ENCODE data around the gene POLD2.

POLD2 gene

DNA sequence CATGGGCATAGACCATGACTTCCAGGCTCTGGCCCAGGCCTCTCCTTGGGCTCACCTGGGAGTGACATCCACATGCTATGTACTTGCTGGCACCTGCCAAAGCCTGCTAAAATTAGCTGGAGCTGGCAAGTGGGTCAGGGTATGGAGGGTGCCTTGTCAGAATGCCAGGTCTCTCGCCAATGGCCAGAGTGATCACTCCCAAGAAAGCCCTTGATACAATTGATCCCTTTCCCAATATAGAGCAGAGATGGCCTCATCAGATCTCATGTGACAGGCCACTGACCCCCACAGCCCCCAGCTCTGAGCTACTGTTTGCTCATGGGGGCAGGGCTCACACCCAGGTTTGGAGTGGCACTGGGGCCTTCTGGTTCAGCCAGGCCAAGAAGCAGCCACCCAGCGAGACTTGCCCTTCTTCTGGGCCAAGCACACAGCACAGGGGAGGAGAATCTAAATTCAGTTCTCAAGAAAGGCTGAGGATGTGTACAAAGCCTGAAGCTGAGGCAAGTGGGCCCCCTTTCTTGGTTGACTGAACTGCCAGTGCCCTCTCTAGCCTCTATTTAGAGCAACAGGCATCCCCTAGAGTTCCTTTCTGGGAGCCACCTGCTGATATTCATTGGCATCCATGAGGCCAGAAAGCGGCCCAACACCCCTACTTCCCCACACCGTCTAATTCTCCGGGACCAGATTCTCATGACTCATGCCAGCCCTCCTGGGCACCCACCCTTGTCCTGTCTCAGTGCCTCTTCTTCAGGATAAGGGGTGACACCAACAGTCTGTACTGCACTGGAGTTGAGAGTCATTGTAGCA, 36.7 kb upstream of the POLD2 start:
- Histone ChIP-seq H3K36me3 (ENCODE audit: control insufficient read depth in 5 of 5, insufficient read depth in 5 of 5, low read length in 5 of 5) (no peaks in the 10 kb centered on the region), H3K9me3 (ENCODE audit: control insufficient read depth in 5 of 5, low read length in 5 of 5) (no peaks in the 10 kb centered on the region), H3K27ac (ENCODE audit: low read depth, low read length) (no peak overlapping the region), H3K4me3 (ENCODE audit: low read depth in 1 of 5, low read length in 5 of 5) (no peak overlapping the region), H3K4me1 (ENCODE audit: control insufficient read depth in 5 of 5, insufficient read depth in 5 of 5, low read length in 5 of 5) (peaks cover 0 to 23% (median 12%) of the 10 kb centered on the region in 5 donors), H3K27me3 (ENCODE audit: control insufficient read depth in 5 of 5, insufficient read depth in 4 of 5, low read length in 5 of 5) (no peaks in the 10 kb centered on the region), H3K9ac (ENCODE audit: low read length in 5 of 5) (no peak overlapping the region)

DNA sequence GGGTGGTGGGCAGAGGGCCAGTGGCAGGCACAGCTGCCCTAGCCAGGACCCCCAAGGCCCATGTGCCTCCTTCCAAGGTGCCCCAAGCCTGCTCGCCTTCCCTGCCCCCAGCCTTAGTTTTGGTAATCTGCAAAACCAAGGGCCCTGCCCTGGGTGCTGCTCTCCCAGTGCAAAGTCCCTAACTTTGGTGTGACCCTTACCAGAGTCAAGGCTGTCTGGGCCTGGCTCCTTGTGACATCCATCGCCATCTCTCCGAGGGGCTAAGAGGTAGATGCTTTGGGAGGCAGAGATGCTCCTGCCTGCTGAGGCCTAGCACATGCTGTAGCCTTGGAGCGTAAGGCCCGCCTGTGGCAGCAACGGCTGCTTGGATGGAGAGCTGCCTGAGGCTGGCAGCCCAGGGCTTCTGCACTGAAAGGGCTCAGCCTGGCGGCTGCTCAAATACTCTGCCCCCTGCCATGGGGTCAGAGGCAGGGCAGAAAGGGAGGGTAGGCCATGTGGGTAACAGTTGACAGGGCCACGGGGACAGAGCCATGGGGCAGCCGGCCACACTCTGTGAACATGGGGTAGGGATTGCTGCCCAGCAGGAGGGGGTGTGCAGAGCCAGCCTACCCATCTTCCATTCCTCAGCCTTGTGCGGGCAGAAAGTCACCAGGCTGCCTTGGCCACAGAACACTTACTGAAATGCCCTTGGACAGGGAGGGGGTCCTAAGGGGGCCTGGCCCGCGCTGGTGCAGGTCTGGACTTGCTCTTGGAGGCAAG, 35.7 kb upstream of the POLD2 start:
- peaks cover 0 to 23% (median 12%) of the 10 kb centered on the region in 5 donors for H3K4me1 ChIP-seq (ENCODE audit: control insufficient read depth in 5 of 5, insufficient read depth in 5 of 5, low read length in 5 of 5)
- H3K9me3 ChIP-seq (ENCODE audit: control insufficient read depth in 5 of 5, low read length in 5 of 5), result no peaks in the 10 kb centered on the region
- no peak overlapping the region for H3K27ac ChIP-seq (ENCODE audit: low read depth, low read length)
- H3K27me3 ChIP-seq (ENCODE audit: control insufficient read depth in 5 of 5, insufficient read depth in 4 of 5, low read length in 5 of 5), result no peaks in the 10 kb centered on the region
- H3K36me3 ChIP-seq (ENCODE audit: control insufficient read depth in 5 of 5, insufficient read depth in 5 of 5, low read length in 5 of 5), result no peaks in the 10 kb centered on the region
- H3K4me3 ChIP-seq (ENCODE audit: low read depth in 1 of 5, low read length in 5 of 5), result no peak overlapping the region
- no peak overlapping the region for H3K9ac ChIP-seq (ENCODE audit: low read length in 5 of 5)

DNA sequence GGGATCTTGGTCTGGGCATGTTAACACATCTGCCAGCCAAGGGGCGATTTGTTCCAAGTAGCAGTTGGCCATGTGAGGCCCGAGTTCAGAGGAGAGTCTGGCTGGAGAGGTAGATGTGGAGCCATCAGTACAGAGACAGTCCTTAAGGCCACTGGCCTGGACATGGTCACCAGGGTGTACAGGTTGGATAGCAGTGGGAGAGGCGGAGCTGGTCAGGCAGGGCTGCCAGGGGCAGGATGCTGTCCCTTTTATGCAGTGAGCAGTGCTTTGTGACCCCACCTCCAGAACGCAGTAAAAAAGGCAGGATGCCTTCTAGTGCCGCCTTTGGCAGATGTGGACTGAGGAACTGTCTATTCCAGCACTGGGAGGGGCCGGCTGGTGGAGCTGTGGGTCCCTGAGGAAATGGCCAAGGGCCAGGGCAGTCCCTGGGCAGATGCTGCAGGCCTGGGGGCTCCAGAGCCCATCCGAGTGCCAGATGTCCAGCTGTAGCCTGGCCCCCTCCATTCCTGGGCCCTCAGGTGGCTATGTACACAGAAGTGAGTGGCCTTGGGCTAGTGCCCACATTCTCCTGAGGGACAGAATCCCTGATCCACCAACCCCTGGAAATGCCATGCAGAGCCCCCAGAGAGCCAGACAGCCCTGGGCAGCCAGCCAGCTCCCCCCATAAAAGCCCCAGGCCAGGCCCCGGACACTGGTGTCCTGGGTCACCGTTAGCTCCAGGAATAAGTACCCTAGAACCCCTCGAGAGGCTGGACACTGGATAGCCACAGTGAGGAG, 34.9 kb upstream of the POLD2 start:
- peak overlapping the region in 1 of 5 donors; percentile 12 for H3K9ac ChIP-seq (ENCODE audit: low read length in 5 of 5)
- peaks cover 0 to 23% (median 12%) of the 10 kb centered on the region in 5 donors for H3K4me1 ChIP-seq (ENCODE audit: control insufficient read depth in 5 of 5, insufficient read depth in 5 of 5, low read length in 5 of 5)
- no peaks in the 10 kb centered on the region for H3K36me3 ChIP-seq (ENCODE audit: control insufficient read depth in 5 of 5, insufficient read depth in 5 of 5, low read length in 5 of 5)
- no peaks in the 10 kb centered on the region for H3K9me3 ChIP-seq (ENCODE audit: control insufficient read depth in 5 of 5, low read length in 5 of 5)
- no peak overlapping the region for H3K4me3 ChIP-seq (ENCODE audit: low read depth in 1 of 5, low read length in 5 of 5)
- no peaks in the 10 kb centered on the region for H3K27me3 ChIP-seq (ENCODE audit: control insufficient read depth in 5 of 5, insufficient read depth in 4 of 5, low read length in 5 of 5)
- no peak overlapping the region for H3K27ac ChIP-seq (ENCODE audit: low read depth, low read length)

DNA sequence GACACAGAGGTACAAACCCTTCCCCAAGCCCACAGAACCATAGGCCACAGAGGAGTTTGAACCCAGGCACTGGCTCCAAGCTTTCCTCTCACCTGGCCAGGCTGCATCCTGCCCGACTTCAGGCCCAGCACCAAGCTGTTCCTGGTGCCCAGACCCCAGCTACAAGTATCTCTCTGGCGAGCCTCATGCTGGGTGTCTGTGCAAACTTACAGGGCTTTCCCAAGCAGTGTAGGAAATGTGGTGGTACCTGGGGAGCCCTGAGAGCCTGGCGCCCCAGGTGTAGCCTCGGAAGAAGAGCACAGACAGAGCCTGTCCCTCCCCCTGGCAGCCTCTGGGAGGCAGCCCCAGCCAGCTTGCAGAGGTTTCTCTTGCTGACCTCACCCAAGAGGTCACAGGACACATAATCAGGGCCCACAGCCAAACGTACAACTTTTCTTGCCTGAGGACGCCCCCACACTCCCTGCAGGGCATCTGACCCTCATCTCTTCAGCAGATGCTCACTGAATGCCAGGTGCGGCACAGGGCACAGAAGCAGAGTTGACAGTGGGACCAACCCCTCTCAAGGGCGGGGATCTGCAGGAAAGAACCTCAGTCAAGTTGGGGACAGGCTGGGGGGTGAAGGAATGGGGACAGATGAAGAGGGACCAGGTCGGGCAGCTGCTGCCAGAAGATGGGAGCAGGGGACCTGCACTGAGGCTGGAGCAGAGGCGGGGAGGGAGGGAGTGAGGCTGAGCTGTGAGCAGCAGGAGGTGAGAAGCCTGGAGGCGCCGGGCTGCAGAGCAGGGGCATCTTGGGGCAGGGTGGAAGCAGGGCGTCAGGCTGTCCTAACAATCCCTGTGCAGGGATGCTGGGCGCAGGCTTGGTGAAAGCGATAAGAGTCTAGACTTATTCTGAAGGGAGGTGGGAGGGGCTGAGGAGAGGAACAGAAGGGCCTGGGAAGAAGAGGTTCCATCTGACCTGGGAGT, 34.0 kb upstream of the POLD2 start:
- H3K4me3 ChIP-seq (ENCODE audit: low read depth in 1 of 5, low read length in 5 of 5), result no peak overlapping the region
- peaks cover 0 to 16% (median 7%) of the 10 kb centered on the region in 5 donors for H3K4me1 ChIP-seq (ENCODE audit: control insufficient read depth in 5 of 5, insufficient read depth in 5 of 5, low read length in 5 of 5)
- H3K9ac ChIP-seq (ENCODE audit: low read length in 5 of 5), result no peak overlapping the region

DNA sequence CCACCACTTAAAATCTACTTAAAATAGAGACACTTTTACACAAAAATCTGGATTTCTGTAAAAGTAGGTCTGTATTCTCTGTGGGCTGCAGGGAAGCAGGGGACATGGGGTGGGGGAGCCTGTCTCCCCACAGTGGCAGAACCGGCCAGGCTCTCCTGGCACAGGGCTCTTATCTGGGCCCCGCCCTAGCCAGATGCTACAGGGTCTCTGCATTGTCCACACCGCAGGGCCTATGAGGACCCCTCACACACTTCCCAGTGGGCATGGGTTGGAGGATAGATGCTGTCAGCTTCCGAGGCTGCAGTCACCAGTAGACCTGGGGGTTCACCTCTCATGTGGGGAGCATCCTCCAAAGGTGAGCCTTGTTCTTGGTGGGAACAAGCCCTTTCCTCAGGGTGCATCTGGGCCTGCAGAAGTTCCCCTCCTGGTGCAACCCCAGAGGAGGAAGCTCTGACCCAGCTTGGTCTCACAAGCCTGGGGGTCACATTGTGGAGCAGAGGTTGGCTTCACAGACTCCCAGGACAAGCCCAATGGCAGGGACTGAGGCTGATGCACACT, 33.2 kb upstream of the POLD2 start:
- Histone ChIP-seq H3K9me3 (ENCODE audit: control insufficient read depth in 5 of 5, low read length in 5 of 5) (no peaks in the 10 kb centered on the region), H3K4me3 (ENCODE audit: low read depth in 1 of 5, low read length in 5 of 5) (no peak overlapping the region), H3K27ac (ENCODE audit: low read depth, low read length) (no peak overlapping the region), H3K27me3 (ENCODE audit: control insufficient read depth in 5 of 5, insufficient read depth in 4 of 5, low read length in 5 of 5) (no peaks in the 10 kb centered on the region), H3K4me1 (ENCODE audit: control insufficient read depth in 5 of 5, insufficient read depth in 5 of 5, low read length in 5 of 5) (peaks cover 0 to 11% (median 0%) of the 10 kb centered on the region in 5 donors), H3K9ac (ENCODE audit: low read length in 5 of 5) (no peak overlapping the region), H3K36me3 (ENCODE audit: control insufficient read depth in 5 of 5, insufficient read depth in 5 of 5, low read length in 5 of 5) (no peaks in the 10 kb centered on the region)

More for the DNA sequence above, 34.0 kb upstream of the POLD2 start:
- Histone ChIP-seq H3K36me3 (ENCODE audit: control insufficient read depth in 5 of 5, insufficient read depth in 5 of 5, low read length in 5 of 5) (no peaks in the 10 kb centered on the region), H3K27me3 (ENCODE audit: control insufficient read depth in 5 of 5, insufficient read depth in 4 of 5, low read length in 5 of 5) (no peaks in the 10 kb centered on the region), H3K9me3 (ENCODE audit: control insufficient read depth in 5 of 5, low read length in 5 of 5) (no peaks in the 10 kb centered on the region), H3K27ac (ENCODE audit: low read depth, low read length) (no peak overlapping the region)

DNA sequence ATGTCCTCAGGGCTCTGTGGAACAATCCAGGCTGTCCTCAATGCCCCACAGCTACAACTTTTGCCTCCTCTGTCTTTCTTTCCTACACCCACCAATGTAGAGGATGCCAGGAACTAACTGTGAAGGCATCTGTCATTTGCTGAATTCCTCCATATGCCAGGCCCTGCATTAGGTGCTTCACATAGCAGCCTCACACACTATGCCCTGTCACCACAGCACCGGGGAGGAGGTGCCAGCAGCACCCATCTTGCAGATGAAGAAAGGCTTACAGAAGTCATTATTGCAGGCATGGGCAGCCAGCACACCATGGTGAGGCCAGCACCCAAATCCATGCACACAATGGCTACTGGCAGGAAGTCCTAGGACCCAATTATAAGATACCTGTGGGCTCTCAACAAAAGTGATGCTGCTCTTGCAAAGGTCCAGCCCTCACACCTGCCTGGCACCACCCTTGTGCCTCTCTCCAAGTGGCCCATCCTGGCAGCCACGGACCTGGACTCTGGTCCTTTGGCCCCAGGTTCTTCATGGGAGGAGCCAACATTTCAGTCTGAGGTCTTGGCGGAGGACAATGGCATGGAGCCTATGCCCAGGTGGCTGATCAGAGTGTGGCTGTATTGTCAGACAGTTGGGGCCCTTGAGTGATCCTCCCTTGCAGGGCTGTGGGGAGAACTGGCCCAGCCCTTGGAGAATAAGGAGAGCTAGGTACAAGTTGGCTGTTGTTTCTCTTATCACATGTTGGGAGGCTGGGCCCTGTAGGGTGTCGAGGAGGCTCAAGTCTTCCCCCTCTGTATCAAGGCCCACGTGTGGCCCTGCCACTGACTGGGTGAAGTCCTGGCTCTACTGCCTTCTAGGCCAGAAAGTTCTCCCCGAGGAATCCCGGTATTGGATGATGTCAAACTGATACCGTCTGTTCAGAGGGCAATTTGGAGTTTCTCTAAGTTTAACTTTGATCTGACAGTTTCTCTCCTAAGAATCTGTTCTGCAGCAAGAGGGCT, 32.1 kb upstream of the POLD2 start:
- H3K27ac ChIP-seq (ENCODE audit: low read depth, low read length), result no peak overlapping the region
- no peak overlapping the region for H3K9ac ChIP-seq (ENCODE audit: low read length in 5 of 5)
- H3K4me1 ChIP-seq (ENCODE audit: control insufficient read depth in 5 of 5, insufficient read depth in 5 of 5, low read length in 5 of 5), result peaks cover 0 to 11% (median 0%) of the 10 kb centered on the region in 5 donors
- no peaks in the 10 kb centered on the region for H3K36me3 ChIP-seq (ENCODE audit: control insufficient read depth in 5 of 5, insufficient read depth in 5 of 5, low read length in 5 of 5)
- H3K4me3 ChIP-seq (ENCODE audit: low read depth in 1 of 5, low read length in 5 of 5), result no peak overlapping the region
- H3K9me3 ChIP-seq (ENCODE audit: control insufficient read depth in 5 of 5, low read length in 5 of 5), result no peaks in the 10 kb centered on the region
- H3K27me3 ChIP-seq (ENCODE audit: control insufficient read depth in 5 of 5, insufficient read depth in 4 of 5, low read length in 5 of 5), result no peaks in the 10 kb centered on the region

DNA sequence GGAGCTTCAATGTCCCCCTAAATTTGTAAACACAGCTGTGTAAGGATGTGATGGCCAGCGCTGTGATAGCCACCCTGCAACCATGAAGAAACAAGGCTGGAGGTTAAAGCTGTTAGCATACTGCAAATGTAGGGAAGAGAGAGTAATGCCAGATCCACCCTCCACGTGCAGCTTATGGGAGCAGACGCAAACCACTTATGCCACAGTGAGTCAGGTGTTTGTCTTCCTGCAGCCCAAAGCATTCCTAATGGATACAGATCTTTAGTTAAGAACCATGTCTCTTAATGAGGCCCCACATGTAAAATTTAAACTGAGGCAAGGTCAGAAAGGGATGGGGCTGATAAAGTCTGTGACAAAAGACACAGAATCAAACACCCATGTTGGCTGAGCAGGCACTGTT, 31.4 kb upstream of the POLD2 start:
- Histone ChIP-seq H3K4me1 (ENCODE audit: control insufficient read depth in 5 of 5, insufficient read depth in 5 of 5, low read length in 5 of 5) (peaks cover 0 to 11% (median 0%) of the 10 kb centered on the region in 5 donors), H3K9me3 (ENCODE audit: control insufficient read depth in 5 of 5, low read length in 5 of 5) (no peaks in the 10 kb centered on the region), H3K27ac (ENCODE audit: low read depth, low read length) (no peak overlapping the region), H3K9ac (ENCODE audit: low read length in 5 of 5) (no peak overlapping the region), H3K36me3 (ENCODE audit: control insufficient read depth in 5 of 5, insufficient read depth in 5 of 5, low read length in 5 of 5) (no peaks in the 10 kb centered on the region), H3K4me3 (ENCODE audit: low read depth in 1 of 5, low read length in 5 of 5) (no peak overlapping the region), H3K27me3 (ENCODE audit: control insufficient read depth in 5 of 5, insufficient read depth in 4 of 5, low read length in 5 of 5) (no peaks in the 10 kb centered on the region)

DNA sequence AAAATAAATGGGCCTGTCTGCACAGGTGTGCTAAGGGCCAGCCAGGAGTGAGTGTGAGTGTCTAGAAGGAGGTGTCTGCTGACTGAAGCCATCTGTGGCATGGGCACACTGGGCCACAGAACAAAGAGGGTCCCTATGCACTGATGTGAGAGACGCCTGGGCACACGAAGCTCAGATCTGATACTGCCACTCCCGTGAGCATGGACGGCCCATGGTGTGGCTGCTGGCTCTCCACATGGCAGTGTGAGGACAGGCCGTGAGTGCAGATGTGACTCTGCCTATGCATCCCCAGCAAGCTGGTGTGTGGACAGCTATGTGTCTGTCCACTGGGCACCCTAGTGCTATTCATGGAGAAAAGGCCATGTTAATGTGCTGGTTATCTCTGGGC, 30.6 kb upstream of the POLD2 start:
- H3K27ac ChIP-seq (ENCODE audit: low read depth, low read length), result no peak overlapping the region
- no peaks in the 10 kb centered on the region for H3K36me3 ChIP-seq (ENCODE audit: control insufficient read depth in 5 of 5, insufficient read depth in 5 of 5, low read length in 5 of 5)
- H3K9ac ChIP-seq (ENCODE audit: low read length in 5 of 5), result no peak overlapping the region
- H3K4me1 ChIP-seq (ENCODE audit: control insufficient read depth in 5 of 5, insufficient read depth in 5 of 5, low read length in 5 of 5), result peaks cover 0 to 10% (median 0%) of the 10 kb centered on the region in 5 donors
- H3K4me3 ChIP-seq (ENCODE audit: low read depth in 1 of 5, low read length in 5 of 5), result no peak overlapping the region
- H3K9me3 ChIP-seq (ENCODE audit: control insufficient read depth in 5 of 5, low read length in 5 of 5), result no peaks in the 10 kb centered on the region
- H3K27me3 ChIP-seq (ENCODE audit: control insufficient read depth in 5 of 5, insufficient read depth in 4 of 5, low read length in 5 of 5), result no peaks in the 10 kb centered on the region
